GM19467 (cell line): ENCODE data around the gene PSMB4.
"Not testable (repeated sequence)": the region's sequence is repeated elsewhere in the genome, so short reads cannot be mapped to it uniquely, and the experiment has no call there.

ENCODE experiments used
- ATAC-seq: cut with Tn5 transposase; IDR thresholded peaks from one replicate; pipeline ENCODE4 v1.9.1; 2021; ENCODE audit warnings: mild to moderate bottlenecking, moderate library complexity; ENCODE audit not compliant: unreplicated experiment

Gene PSMB4

DNA sequence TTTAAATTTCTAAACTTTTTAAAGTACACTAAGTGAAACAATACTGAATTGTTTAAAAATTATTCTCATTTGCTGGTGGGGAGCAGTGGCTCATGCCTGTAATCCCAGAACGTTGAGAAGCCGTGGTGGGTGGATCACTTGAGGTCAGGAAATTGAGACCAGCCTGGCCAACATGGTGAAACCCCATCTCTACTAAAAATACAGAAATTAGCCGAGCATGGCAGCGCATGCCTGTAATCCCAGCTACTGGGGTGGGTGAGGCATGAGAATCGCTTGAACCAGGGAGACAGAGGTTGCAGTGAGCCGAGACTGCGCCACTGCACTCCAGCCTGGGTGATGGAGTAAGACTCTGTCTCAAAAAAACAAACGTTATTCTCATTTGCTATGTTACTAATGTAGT, 38.0 kb downstream of the PSMB4 start:
- not testable (repeated sequence) for ATAC-seq

DNA sequence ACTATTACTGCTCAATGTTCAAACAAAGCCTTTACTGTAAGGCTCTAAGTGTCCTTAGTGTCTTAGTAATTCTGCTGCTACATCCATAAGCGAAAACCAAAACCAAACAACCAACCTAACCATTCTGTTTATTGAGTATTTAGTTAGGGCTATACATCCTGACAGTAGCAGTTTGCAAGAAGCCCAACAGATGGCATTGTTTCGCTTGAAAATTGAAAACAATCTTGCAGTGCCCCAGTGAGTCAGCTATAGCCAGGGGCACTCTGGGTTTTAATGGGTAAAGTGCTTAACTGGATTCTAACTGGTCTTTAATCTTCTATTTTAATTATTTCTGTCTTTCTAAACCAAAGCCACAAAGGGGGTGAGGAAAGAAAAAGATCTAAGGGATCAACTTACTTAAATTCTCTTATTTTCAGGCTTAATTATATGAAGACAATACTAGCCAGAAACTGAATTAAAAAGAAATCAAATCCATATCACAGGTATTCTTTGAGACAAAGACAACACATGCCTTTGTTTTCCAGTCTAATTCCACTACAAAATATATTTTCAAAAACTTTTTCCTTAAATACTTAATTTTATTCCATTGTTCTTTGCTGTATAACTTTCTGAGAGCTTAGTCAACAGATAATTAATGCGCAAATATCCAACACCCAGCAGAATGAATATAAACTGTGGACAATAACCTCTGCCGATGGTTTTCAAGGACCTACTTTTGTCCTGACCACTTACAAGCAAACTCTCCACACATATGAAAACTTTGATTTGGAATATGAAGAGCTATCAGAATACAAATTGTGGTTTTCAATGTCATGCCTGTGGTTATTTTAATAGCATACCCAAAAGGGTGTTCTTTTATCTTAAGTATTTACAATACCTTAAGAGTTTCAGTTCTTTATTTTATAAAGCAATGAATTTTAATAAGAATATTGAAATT, 44.7 kb downstream of the PSMB4 start:
- ATAC-seq = peak; percentile 77

GRCh38 chr1:151444783-151445177, 45.4 kb downstream of the PSMB4 start:
- ATAC-seq = no peak

- no peak for ATAC-seq
Observed at GRCh38 chr1:151447696-151448095, 48.3 kb downstream of the PSMB4 start.
